WI38 (cell line): Measurements from ENCODE around the gene TANC1.

Source experiments
- H3K4me3 ChIP-seq: 2 replicates; pipeline ENCODE4 v1.5.1; 2011; ENCODE audit warnings: low read depth, mild to moderate bottlenecking, control low read depth, low read length
- CTCF ChIP-seq: IDR thresholded peaks from 2 replicates; pipeline ENCODE4 v1.5.1; 2012; ENCODE audit warnings: low read depth, mild to moderate bottlenecking, control low read depth, low read length

TANC1 gene

GRCh38 chr2:158962074-158962473 is 6.4 kb upstream of the TANC1 start:
- H3K4me3 ChIP-seq, result no peak overlapping the region
- no peak for TF ChIP-seq CTCF

GRCh38 chr2:158963071-158963470 is 5.4 kb upstream of the TANC1 start:
- no peak for TF ChIP-seq CTCF
- H3K4me3 ChIP-seq, result no peak overlapping the region

- H3K4me3 ChIP-seq, result no peak overlapping the region
- TF ChIP-seq CTCF, result no peak
Observed at GRCh38 chr2:158965107-158965506, 3.3 kb upstream of the TANC1 start.

- H3K4me3 ChIP-seq, result no peak overlapping the region
- TF ChIP-seq CTCF, result no peak
Observed at GRCh38 chr2:158965641-158966040, 2.8 kb upstream of the TANC1 start.

GRCh38 chr2:158966312-158966711 is 2.1 kb upstream of the TANC1 start:
- TF ChIP-seq CTCF, result no peak
- no peak overlapping the region for H3K4me3 ChIP-seq

- H3K4me3 ChIP-seq, result peak overlapping the region; percentile 83
- no peak for TF ChIP-seq CTCF
Observed at GRCh38 chr2:158967114-158967730, 1.2 kb upstream of the TANC1 start.

- no peak for TF ChIP-seq CTCF
- peak overlapping the region; percentile 83 for H3K4me3 ChIP-seq
Observed at GRCh38 chr2:158967731-158968395, 577 bp upstream of the TANC1 start.
